ENCODE data around the gene SDK2.

SDK2 gene

GRCh38 chr17:73678999-73679398, 34.8 kb upstream of the SDK2 start:
- TF ChIP-seq CTCF (IDR thresholded peaks at IDR 0.05; ENCODE audit: low read depth, low read length) = no peak
- Histone ChIP-seq H3K4me3 (ENCODE audit: low read depth, low read length) (no peak overlapping the region), H3K27me3 (peaks cover 20% of the 10 kb centered on the region), H3K4me1 (no peaks in the 10 kb centered on the region), H3K9me3 (peaks cover 4% of the 10 kb centered on the region; the same call in 1 of the 2 replicates), H3K36me3 (no peaks in the 10 kb centered on the region)
- DNase-seq = no peak

- Histone ChIP-seq H3K27me3 (peaks cover 7% of the 10 kb centered on the region), H3K4me3 (ENCODE audit: low read depth, low read length) (no peak overlapping the region), H3K9me3 (peaks cover 5% of the 10 kb centered on the region; the same call in 1 of the 2 replicates), H3K4me1 (no peaks in the 10 kb centered on the region), H3K36me3 (no peaks in the 10 kb centered on the region)
- DNase-seq = no peak
- TF ChIP-seq CTCF (IDR thresholded peaks at IDR 0.05; ENCODE audit: low read depth, low read length) = no peak
Observed at GRCh38 chr17:73669771-73670170, 25.5 kb upstream of the SDK2 start.

- H3K4me1 ChIP-seq = no peaks in the 10 kb centered on the region
- DNase-seq = no peak
- no peak for TF ChIP-seq CTCF (IDR thresholded peaks at IDR 0.05; ENCODE audit: low read depth, low read length)
- H3K36me3 ChIP-seq = no peaks in the 10 kb centered on the region
- no peaks in the 10 kb centered on the region for H3K27me3 ChIP-seq
- H3K9me3 ChIP-seq = peaks cover 5% of the 10 kb centered on the region; the same call in 1 of the 2 replicates
- no peak overlapping the region for H3K4me3 ChIP-seq (ENCODE audit: low read depth, low read length)
Observed at GRCh38 chr17:73667181-73667959, 23.1 kb upstream of the SDK2 start.

GRCh38 chr17:73663614-73664013, 19.4 kb upstream of the SDK2 start:
- no peak for DNase-seq
- no peak for TF ChIP-seq CTCF (IDR thresholded peaks at IDR 0.05; ENCODE audit: low read depth, low read length)
- H3K27me3 ChIP-seq = no peaks in the 10 kb centered on the region
- no peaks in the 10 kb centered on the region for H3K4me1 ChIP-seq
- H3K4me3 ChIP-seq (ENCODE audit: low read depth, low read length) = no peak overlapping the region
- no peaks in the 10 kb centered on the region for H3K36me3 ChIP-seq
- no peaks in the 10 kb centered on the region for H3K9me3 ChIP-seq

- H3K36me3 ChIP-seq = no peaks in the 10 kb centered on the region
- no peaks in the 10 kb centered on the region for H3K4me1 ChIP-seq
- H3K9me3 ChIP-seq = no peaks in the 10 kb centered on the region
- DNase-seq = no peak
- H3K4me3 ChIP-seq (ENCODE audit: low read depth, low read length) = no peak overlapping the region
- no peak for TF ChIP-seq CTCF (IDR thresholded peaks at IDR 0.05; ENCODE audit: low read depth, low read length)
- H3K27me3 ChIP-seq = no peaks in the 10 kb centered on the region
Observed at GRCh38 chr17:73660366-73660765, 16.1 kb upstream of the SDK2 start.

- Histone ChIP-seq H3K4me1 (no peaks in the 10 kb centered on the region), H3K9me3 (no peaks in the 10 kb centered on the region), H3K4me3 (ENCODE audit: low read depth, low read length) (no peak overlapping the region), H3K27me3 (no peaks in the 10 kb centered on the region), H3K36me3 (no peaks in the 10 kb centered on the region)
- DNase-seq = no peak
- TF ChIP-seq CTCF (IDR thresholded peaks at IDR 0.05; ENCODE audit: low read depth, low read length) = no peak
Observed at GRCh38 chr17:73658821-73659515, 14.7 kb upstream of the SDK2 start.
